NCI-H510A treated with DMSO at 0.1 percent for 48 hours (cell line): ENCODE results near the gene CPNE4.

Source experiments
- DNase-seq: peaks from one replicate; lab custom pipeline; 2025; lab: John Stamatoyannopoulos, UW

Gene CPNE4

DNA sequence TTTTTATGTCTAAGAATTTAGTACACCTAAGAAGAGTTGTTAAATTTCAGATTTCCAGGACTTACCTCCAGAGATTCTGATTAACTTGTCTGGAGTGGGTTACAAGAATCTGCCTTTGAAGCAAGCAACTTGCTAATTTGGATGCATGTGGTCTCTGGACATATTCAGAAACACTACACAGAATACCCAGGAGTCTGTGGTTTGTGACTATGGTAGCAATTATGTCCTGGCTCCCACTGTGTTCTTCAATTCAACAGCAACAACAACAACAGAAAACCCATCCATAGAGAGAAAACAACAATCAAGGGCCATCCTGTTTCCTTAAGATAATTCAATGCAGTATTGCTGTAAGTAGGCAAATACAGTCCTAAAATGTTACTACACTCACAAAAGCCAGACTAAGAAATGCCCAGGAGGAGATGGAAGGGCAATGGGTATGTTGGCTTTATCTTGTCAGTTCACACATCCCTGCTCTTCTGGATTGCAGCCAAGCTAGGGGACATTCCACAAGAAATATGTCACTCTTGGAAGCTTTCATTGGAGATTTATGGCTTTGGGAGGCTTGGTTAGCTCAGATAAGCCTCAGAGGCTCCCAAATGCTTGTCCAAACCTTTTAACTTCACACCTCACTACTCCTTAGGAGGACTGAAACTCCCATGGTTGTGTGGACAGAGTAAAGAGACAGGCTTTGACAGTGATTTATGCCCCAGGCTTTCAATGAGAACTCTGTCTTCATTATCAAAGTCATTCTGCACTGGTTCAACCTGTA, 432.6 kb downstream of the CPNE4 start:
- no peak for DNase-seq

DNA sequence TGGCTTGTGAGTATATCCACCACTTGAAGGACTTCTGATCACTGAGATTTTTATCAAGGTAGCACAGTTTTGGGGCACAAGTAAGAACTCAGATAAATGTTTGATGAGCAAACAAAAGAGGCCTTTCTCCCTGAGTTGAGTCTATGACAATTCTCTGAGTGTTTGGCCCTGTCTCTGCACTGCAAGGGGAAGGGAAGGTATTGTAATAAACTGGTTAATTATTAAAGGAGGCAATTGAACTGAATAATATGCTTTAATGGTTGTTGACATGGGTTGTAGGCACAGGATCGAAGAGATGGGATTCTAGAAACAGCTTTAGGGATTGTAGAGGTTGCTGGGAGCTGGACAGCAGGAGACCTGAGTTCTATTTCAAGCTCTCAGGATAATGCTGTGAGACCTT, 437.0 kb downstream of the CPNE4 start:
- no peak for DNase-seq

DNA sequence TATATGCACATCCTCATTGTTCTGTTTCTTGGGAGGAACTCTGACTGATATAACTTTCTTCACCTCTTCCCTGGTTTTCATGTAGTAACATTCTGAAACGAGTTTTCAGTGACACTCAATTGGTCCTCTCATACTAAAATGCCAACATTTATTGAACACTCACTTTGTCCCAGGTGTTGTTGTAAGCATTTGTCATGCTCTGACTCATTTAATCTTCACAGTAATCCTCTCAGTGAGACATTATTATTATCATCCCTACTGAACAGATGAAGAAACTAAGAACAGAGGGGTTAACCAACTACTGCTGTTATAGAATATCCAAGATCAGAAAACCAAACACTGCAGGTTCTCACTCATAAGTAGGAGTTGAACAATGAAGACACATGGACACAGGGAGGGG, 437.9 kb downstream of the CPNE4 start:
- no peak for DNase-seq

DNA sequence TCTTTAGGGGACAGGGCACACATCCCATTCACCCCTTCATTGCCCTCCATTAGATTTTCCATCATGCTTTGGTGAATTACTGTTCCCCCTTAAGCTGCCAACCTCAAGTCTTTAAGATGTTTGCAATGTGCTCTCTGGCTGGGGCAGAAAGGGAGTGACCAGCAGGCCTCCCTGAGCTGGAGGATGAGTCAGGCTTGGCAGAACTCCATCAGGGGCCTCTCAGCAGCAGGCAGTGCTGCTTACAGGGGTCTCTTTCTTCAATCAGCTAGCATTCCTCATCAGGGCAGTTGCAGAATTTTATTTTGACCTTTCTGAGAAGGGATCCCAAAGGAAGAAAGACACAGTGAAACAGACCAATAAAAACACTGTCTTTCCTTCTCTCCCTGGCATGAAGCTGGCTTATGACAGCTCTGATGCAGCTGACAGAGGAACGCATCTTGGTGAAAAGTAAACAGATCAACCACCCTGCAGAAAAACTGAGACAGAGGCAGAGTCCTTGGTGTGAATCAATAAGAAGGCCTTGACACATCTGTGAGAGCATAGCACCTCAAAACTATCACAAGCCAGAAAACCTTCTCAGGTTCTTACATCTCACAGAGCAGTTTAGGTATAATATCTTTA, 443.3 kb downstream of the CPNE4 start:
- DNase-seq: no peak

DNA sequence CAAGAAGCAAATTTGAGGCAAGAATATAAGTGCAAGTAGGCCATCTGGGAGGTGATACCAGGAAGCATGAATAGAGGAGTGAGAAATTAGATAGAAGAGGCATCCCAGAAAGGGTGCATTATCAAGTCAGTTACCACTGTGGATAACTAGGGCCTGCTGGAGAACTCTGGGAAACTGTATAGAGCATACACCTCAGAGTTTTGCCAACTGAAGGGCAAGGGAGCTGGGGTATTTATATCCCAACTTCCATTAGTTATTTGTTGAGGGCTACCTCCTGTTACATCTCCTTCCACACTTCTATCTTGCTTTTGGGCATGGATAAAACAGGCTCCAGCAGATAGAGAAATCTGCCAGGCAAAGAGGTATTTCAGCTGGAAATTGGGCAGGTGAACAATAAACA, 448.5 kb downstream of the CPNE4 start:
- DNase-seq: no peak

DNA sequence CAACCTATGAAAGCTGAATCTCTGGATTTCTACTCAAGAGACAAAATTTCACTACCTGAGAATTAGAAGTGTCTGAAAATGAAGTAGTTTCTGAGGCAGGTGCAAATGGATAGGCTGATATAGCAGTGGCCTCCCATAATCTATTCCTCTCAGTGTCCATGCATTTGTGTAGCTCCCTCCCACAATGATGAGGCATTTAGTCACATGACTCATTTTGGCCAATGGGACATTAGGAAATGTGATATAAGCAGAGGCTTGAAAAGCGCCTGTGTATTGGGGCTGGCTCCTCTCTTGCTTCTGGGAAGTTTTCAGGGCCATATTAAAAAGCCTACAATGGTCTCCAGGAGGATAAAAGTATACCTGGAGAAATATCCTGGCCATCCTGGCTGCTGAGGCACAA, 452.4 kb downstream of the CPNE4 start:
- no peak for DNase-seq

DNA sequence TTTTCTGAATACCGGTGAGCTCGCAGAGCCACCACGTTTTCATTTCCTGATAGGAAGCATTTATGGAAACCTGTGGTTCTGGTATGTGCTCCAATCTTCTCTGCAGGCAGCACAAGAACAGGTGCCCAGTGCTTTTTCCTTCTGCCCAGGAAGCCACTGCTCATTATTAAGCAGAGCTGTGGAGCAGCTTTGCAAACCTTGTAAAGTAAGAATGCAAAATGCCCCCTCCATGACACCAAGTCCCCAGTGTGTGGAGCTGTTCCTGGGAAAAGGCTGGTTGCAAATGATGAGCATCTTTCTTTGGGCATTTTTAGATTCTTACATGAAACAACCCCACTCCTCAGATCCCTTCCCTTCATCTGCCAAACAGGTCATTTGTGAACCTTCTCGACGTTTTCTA, 466.4 kb downstream of the CPNE4 start:
- DNase-seq: no peak

DNA sequence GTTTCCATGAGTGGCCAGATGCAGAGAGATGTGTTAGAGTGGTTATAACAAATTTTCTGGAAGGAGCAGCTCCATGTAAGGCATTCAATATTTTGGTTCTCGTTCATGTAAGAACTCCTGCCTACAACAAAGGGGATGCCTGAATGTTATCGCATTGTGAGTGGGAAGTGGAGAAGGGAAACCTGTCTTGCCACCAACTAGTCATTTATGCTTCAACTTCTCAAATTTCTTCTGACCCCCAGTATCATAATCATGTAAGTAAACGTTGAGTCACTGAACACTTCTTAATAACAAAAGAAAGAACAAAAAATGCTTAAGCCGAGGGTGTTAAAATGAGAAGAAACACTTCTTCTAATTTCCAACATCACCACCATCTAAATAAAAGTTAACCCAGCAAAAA, 470.0 kb downstream of the CPNE4 start:
- DNase-seq: no peak

DNA sequence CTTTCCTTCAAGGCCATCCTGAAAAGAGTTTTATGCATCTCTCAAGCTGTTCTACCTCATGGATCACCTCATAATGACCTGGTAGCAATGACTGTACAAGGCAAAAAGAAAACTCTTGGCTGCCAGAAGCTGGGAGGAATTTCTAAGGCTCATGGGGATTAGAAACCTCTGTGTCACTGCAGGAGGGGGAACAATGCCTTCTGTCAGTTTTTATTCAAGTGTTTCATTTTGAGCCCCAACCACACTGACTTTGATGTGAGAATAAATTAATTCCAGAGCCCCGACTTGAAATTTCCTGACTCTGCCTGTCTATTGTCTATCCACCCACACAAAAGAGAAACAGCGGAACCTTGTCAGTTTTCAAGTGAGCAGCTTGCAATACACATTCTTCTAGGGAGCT, 473.3 kb downstream of the CPNE4 start:
- DNase-seq: no peak

DNA sequence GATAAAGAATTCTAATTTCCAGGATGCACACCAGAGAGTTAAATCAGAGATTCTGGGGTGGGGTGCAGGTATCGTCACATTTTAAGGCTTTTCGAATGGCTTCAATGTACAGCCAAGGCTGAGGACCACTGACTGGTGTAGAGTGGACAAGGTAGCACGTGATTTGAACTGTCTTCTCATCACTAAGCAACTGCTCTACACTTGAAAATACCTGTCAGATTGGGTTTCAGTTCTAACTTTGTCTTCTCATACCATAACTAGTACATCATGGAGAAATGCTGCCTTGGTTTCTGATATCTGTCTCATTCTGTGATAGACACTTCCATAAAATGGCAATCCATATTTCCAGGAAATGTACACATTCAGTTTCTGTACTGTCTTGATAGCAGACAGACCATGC, 474.0 kb downstream of the CPNE4 start:
- DNase-seq: no peak

DNA sequence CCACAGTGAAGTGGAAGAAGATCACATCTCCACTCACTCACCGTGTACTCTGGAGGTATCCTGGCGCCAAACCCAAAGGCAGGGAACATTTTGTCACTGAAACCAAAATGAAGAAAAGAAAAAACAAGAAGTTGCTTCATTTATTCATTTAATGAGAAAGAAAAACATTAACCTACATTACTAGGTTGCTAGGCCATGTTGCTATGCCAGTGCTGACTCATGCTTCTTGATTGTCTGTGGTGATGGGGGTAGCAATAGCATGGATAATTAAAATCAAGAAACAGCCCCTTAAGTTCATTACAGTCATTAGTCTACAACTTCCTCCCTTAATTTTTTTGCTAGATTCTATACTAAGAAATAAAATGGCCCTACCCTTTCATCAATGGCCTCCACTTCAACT, 479.4 kb downstream of the CPNE4 start:
- DNase-seq: no peak

DNA sequence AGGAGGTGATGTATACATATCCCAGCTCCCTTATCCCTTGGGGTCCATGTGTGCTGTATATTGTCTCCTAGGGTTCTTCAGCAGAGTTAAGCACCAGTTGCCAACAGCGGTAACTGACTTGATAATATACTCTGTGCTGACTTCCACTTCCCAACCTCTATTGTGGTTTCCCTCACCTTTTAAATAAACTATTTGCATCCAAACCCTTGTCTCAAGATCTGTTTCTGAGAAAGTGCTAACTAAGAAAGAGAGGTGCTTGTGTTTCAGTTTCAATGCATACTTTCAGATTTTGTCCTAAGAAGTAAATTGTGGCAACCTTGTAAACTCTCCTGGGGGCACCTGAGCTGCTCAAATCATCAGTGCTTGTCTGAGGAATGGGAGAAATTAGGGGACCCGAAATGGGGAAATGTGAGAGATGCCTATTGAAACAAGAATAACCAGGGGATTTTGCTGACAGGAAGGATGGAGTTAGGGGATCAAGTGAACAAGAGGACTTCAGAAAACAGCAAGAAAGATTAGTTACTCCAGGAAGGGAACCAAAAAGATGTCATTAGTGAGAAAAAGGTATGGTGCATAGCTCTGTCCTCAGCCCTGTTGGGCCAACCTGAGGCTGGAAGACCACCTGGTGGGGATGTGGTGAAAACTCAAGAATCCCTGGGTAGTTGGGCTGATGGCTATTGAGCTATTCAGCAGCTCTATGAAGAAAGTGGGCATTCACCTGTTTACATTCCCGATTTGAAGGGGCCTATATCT, 481.1 kb downstream of the CPNE4 start:
- DNase-seq: no peak

DNA sequence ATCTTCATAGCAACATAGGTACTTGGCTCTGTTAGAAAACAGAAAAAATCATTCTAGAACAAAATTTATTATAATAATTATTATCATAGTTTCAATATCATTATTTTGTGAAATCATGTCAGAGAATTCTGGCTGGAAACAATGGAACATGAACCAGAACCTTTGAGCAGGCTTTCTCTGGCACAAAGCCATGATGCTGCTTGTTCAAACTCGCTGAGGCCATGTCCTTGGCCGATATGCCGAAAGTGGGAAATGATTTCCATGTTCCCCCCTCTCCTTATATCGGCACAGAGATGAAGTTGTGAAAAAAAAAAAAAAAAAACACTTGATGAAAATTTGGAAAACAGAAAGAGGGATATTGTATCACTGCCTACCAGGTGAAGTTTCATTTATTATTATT, 483.1 kb downstream of the CPNE4 start:
- no peak for DNase-seq

DNA sequence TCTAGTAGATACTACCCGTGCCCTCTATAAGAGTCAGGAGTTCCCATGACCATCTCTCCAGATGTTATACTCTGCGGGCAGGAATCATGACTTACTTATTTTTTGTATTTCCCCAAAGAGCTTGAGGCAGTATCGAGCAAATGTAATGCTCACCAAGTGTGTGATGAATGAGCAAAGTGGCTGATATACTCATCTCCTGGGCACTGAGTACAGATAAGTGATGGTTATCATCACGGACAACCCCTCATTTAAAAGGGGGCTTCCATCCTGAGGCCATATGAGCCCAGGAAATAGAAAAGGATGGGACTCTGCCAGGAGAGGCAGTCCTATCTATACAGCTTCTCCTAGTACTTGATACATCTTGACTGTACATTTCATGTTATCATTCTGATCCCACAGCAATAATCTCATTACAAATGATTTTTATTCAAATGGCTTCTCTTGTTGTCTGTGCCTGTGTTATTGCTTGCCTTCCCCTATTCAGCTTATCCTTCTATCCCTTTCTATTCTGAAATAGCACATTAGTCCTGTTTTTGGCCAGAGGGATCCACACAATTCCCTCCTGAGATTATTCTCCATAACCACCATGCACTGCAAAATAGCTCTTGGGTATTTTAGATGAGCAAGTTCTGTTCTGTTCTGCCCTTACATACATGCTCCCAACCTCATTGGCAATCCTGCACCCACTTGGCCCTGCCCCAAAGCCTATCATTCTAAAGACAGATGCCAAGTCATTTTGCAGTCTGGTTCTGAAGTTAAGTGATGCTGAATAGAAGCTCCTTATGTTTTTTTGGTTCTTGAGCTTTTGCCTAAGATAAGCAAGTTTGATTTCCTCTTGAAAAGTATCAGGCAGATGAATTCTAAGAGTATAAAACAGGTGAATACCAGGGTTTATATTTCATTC, 484.0 kb downstream of the CPNE4 start:
- no peak for DNase-seq

DNA sequence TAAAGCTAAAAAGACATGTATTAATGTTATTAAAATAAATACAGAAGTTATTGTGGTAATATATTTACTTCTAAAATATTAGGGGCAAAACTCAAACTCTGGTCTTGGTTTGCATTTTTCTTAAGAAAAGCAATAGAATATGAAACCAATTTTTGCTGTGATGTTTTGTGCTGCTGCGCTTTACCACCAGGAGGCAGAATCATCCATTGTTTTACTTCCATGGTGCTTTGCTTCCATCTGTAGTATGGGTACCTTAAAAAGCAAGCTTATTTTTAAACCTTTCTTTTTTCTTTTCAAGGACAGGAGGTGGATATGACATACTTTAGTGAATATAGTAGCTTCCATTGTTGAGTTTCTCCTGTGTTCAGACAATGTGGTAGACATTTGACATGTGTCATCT, 485.5 kb downstream of the CPNE4 start:
- no peak for DNase-seq

DNA sequence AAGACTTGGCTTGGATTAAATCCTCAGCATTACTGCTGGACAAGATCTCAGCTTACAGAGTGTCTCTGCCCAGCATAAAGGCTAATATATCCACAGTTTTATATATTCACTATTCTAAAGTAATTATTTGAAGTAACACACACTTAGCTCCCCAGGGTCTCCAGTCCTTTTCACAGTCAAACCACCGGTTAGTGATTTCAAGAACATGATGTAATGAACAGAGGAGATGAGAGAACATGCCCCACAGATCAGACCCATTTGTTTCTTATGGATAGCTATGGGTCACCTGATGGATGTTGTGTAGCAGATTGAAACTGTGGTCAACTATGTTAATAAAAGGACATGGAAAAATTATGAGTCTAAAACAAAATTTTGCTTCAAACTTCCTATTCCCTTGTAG, 487.2 kb downstream of the CPNE4 start:
- no peak for DNase-seq

DNA sequence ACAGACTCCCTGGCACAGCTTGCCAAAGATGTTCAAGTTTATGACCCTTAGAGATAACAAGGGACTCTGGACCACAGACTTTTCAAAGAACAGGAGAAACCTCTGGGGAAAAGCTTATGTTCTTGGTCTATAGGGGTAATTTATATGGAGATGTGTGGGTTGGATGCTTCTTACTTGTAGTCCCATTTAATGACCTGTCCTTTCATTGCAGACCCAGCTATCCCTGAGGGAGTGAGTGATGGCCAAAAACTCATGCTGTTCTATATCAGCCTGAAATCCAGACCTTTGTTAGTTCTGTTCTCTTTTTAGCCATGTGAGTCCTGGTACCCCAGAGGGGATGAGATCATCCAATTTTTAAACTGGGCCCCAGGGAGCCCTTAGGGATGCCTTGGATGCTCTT, 488.4 kb downstream of the CPNE4 start:
- DNase-seq: no peak

DNA sequence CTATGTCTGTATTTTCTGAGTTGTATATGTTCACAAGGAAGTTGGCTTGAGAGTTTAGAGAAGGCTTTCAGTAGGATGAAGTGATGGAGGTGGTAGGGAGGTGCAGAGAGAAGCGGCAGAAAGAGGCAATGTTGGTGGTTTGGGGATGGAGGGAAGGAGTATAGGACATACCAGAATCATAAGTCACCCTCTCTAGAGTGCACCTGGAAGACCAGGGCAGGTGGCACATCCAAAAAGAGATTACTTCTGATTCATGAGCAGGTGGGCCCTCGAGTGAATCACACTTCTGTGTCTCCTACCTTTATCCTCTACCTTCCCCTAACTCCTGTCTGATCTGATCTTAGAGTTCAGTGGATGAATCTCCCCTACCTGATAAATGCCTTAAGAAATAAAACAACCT, 490.3 kb downstream of the CPNE4 start:
- no peak for DNase-seq

DNA sequence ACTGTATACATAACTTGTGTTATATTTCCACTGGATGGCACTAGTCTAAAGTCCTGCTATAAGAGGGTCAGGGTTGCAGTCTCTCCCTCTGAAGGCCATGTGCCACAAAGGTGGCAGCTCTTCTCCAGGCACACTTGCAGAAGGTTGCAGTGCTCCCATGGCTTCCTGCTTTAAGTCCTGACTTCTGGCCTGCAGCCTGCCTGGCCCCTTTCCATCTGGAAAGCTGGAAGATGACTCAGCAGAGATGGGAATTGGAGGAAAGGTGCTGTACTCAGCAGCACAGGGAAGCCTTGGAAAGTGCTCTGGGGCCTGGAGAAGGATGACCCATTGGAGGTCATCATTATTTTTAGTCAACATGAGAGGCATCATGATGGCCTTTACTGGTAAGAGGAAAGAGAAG, 491.1 kb downstream of the CPNE4 start:
- DNase-seq: no peak

DNA sequence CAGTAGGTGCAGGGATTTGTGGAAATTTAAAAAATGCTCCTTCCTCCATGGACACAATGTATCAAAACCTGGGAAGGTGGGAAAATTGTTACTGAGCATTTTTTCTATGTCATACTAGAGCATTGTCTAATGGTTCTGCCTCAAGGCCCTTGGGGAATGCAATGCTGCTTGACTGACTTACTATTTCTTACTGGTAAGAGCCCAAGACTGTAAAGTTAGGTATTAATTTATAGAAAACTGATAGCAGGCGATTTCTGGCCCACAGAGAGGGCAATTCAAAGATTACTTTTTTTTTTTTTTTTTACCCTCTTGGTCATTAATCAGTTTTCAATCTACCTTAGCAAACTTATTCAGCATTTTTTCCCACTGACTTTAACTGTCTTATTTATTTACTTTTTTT, 493.5 kb downstream of the CPNE4 start:
- no peak for DNase-seq

DNA sequence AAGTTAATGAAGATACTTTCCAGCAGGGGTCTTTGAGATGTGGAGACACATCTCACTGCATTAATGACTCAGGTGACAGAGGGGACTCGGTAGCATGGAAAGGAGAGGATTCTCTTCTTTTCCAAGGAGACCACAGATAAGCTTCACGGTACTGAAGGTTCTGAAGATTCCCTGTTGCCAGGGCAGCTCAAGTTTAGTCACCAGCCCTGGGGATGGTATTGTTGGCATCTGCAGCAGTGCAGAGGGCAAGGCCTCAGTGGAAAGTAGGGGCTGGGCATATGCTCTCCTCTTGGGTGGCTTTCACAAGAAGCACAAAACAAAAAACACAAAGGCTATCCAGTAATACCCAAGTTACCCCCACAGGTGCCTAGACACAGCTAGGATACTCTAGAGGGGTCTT, 494.0 kb downstream of the CPNE4 start:
- DNase-seq: no peak

DNA sequence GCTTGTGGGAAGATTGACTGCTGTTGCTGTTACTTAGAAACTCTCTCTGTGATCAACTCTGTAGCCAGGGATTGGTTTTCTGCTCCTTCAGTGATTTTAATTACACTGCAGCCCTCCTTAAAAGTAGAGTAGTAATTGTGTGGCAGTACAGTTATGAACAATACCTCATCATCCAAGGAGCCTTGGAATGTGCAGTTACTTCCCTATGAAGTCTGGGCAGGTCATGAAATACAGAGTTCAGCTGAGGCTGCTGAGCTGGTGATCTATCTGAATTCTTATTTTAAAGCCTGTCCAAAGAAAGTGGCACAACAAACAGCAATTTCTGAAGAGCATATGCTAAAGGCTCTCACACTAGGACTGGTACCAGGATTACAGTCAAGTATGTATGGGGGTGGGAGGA, 494.7 kb downstream of the CPNE4 start:
- DNase-seq: no peak
